HG03064 (cell line): ENCODE measurements around the gene TMEM175.
"Not testable (repeated sequence)": the region's sequence is repeated elsewhere in the genome, so short reads cannot be mapped to it uniquely, and the experiment has no call there.

Experiments
- ATAC-seq: cut with Tn5 transposase; IDR thresholded peaks from one replicate; pipeline ENCODE4 v1.9.1; 2021; ENCODE audit warnings: low read depth; ENCODE audit not compliant: unreplicated experiment

TMEM175 gene

DNA sequence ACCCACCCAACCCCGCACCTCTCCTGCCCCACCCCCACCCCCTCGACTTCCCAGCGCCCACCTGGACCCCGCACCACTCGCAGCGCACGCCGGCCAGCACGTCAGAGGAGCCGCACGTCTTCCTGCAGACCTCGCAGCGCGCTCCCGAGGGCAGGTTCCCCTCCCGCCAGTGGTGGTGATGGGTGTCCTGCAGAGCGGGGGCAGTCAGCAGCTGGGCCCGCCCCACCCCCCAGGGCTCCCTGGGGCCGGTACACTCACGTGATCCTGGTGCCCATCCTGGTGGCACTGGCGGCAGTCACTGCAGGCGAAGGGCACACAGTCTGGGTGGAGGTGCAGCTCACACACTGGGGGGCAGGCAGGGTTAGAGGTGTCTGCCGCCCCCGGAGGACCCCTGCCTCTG lies 36.0 kb downstream of the TMEM175 start:
- no peak for ATAC-seq

DNA sequence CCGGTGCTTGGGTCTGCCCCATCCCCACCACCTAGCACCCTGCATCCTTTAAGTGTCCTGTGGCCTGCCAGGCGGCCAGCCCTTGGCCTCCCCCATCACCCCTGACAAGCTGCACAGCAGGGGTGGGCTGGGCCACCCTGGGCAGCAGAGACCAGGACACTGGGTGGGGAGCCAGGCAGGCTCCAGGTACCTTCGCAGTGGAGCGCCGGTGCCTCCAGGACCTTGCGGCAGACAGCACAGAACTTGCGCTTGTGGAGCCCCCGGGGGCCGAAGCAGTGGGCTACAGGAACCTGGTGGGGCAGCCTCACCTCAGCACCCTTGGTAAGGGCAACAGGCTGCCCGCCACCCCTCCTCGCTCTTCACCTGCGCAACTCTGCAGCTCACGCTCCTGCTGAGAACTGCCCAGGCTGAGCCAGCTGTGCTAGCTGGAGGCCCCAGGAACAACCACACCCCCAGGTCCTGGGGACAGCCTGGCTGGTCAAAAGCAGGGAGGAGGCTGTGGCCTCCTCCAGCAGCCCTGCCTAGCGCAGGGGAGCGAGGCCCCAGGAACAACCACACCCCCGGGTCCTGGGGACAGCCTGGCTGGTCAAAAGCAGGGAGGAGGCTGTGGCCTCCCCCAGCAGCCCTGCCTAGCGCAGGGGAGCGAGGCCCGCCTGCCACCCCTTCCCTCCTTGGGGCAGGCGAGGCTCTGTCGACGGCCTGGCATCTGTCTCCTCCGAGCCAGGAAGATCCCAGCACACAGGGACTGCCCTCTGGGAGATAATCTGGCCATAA lies 36.5 kb downstream of the TMEM175 start:
- ATAC-seq: no peak

DNA sequence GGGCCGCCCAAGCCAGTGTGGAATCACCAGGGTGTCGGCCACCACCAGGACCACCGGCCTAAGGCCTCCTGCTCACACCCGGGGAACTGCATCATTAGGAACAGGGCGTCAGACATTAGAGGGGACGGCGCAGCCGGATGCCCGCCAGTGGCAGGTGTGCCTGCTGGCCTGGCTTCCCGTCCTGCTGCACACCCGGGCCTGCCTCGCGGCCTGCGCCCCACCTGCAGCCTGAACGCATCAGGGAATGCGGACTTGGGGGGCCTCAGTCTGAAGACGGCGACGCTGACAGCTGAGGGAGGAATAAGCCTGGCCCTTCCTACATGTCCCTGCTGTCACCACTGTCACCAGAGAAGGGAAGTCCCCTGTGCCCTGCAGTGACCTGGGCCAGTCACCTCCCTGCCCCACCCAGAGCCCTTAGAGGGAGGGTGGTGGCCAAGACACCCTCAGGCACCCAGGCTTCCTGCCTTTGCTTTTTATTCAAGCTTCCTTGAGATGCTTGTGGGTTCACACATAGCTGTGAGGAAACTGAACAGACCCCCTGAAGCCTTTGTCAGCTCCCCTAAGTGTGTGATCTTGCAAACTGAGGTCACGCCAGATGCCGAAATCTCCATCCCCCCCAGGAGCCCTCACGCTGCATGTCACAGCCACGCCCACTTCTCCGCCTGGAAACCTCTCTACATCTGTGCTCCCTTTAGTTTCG lies 37.9 kb downstream of the TMEM175 start:
- ATAC-seq: no peak

DNA sequence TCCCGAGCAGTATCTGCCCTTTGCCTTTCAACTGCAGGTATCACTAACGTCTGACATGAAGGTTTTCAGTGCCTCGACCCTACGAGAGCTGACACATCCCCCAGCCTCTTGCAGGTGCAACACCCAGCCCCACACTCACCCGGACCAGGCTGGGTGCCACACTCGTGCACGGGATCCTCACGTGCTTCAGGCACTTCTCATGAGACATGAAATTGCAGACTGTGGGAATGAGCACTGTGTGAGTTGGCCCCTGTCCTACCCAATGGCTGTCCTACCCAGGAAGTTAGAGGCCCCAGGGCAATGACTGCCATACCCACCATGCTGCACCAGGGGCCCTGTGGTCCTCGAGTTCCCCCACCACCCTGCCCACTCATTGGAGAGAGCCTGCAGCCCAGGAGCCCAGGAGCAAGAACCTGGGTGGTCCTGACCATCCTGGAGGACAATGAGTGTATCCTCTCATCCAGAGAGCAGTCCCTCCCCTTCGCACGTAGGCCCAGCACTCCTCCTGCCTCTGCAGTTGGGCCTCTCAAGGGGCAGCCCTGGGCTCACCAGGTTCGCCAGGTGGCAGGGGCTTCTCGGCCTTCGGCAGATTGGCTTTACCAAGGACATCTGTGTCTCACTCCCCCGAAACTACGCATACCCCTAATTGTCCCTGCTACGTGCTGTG lies 38.7 kb downstream of the TMEM175 start:
- no peak for ATAC-seq

DNA sequence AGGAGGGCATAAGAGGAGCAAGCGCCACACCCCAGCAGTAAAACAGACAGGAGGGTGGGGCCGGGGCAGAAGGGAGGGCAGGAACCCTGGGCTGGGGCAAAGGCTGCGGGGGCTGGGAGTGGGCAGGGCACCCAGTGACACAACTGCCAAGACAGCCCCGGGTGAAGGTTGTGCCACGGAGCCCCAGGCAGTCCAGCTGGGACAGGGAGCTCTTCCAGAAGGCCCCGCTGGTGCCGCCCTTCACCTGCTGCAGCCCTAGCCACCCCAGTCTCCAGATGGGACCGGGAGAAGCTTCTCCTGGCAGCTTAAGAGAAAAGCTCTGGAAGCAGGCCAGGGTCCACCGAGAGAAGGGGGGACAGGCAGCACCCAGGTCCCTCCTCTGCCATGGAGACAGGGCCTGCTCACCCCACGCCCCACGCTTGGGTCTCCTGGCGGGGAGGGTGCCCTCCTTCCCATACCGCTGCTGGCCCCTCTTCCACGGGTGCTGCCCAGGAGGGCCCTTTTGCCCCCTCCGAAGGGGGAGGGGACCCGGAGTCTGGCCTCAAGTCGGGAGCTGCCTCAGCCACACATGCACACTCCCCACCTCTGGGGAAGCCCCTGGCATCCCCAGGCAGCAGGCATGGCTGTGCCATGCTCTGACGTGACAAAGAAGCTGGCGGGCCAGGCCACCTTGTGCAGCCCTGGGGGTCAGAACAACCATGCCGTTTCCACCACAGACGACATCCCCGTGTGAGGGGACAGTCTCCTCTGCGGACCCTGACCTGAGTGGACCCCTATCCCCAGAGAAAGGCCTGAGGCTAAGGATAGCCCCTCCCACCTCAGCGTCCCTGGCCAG lies 39.6 kb downstream of the TMEM175 start:
- no peak for ATAC-seq

DNA sequence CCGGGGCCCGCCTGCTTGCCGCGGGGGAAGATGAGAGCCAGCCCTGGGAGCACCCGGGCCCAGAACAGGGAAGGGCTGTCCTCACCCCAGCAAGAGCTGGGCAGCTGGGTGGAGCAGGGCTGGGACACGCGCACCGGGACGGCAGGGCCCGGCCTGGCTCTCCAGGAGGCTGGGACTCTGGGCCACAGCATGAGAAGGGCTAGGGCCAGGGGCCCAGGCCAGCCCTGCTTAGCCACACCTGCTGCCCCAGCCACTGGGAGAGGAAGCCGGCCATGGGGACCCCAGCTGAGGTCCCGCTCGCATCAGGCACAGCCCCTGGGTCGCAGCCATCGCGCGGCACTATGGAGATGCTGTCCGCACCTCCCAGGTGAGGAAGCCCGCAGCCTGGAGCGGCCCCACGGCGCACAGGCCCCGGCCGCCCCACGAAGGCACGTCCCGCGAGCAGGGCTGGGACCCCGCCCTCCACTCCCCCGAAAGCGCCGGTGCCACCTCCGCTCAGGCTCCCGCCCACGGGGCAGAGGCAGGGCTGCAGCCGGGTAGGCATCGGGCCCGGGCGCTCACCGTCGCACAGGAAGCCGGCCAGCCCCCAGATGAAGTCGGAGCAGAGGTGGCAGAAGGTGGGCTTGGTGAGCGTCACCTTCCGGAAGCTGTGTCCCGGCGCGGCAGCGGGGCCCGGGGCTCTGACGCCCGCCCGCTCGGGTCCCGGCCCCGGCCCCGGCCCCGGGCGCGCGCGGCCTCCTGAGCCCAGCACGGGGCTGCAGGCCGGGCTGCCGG lies 40.6 kb downstream of the TMEM175 start:
- ATAC-seq: peak; percentile 45

DNA sequence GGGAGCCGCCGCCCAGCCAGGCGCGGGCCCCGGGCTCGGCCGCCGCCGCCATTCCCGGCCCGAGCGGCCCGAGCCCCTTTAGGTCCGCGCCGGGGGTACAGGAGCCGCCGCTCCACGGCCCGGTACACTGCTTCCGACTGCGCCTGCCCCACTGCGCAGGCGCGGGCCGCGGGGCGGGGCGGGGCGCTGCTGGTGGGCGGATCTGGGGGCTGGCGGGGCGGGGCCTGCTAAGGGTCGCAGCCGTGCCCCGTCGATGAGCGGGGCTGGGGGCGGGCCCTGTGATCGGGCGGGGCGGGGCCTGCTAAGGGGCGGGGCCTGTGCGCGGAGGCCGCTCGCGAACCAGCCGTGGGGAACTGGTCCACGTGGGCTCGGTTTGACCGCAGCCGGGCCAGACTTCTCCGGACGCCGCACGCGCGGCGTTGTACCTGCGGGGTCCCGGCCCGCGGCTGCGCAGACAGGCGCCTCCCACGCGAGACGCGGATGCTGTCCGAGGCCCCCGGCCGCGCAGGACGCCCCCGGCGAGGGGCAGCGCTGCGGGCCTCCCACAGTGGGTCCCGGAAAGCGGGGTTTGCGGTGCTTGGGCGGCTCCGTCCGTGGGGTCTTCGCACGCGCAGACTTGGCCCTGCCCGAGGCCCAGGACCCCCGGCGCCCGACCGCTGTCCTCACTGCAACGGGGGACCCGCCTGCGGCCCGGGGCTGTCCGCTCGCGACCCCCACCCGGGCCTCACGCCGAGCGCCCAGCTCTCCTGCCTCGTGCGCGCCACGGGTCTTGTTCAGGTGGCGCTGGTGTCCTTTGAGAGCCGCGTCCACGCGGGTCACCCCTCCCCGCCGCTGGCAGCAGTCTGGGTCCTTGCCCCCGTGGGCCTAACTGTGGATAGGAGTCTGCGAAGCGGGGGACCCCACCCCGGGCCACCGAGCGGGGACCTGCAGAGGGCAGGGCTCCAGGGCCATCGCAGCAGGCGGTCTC lies 41.5 kb downstream of the TMEM175 start, which contains the start of gene DGKQ:
Gene DGKQ, minus strand, starts transcription at position 139 of the 967 bp plus-strand sequence. Its CDS starts 87 bp downstream, at position 52.
- ATAC-seq: peak; percentile 67

DNA sequence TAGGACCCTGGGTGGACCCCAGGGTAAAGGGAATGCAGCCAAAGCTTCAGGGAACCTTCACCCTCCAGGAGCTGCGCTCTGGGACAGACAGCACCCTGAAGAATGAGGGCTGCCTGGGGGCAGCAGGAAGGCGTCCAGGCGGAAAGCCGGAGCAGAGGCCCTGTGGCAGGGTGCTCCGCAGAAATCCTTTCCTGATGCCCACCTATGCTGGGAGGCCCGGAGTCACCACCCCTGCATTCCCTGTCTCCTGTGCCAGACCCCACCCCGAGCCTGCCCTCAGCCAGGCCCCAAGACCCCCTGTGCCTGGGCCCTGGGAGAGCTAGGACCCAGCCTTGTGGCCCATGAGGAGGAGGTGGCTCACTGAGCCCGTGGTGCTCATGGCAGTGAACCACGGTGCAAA lies 42.4 kb downstream of the TMEM175 start:
- no peak for ATAC-seq

DNA sequence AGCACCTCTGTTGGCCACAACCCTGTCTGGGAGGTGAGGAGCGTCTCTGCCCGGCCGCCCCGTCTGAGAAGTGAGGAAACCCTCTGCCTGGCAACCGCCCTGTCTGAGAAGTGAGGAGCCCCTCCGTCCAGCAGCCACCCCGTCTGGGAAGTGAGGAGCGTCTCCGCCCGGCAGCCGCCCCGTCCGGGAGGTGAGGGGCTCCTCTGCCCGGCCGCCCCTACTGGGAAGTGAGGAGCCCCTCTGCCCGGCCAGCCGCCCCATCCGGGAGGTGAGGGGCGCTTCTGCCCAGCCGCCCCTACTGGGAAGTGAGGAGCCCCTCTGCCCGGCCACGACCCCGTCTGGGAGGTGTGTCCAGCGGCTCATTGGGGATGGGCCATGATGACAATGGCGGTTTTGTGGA lies 43.8 kb downstream of the TMEM175 start:
- ATAC-seq: not testable (repeated sequence)

DNA sequence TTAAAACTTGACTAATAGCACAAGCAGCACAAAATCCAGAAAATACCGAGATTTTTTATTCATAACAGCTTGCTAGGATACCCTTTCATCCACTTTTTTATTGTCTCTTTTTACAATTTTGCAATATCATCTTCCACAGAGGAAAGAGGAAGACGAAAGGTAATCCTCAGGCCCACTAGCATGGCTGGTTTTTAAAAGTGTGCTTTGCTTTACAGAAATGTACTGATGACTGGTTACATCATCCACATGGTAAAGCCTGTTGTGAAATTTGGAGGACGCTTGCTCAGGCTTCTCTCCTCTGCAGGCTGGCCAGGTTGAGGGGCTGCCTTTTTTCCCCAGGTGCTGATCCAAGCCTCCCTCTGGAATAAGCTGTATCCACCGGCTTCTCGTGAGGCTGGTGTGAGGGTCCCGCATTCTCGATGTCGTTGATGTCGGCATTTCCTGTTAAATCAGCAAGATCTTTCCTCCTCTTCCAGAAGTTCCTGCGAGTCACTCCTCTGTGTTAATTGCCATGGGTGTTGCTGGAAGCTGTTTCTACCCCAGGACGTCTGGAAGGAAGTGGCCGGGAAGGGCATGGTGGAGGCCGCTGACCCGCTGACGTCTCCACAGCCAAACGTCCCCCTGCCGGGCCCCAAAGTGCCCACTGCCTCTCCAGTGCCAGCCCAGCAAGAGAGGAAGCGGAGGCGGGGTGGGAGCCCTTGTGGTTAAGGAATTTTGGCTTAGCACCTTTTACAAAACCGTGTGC lies 46.9 kb downstream of the TMEM175 start:
- no peak for ATAC-seq

DNA sequence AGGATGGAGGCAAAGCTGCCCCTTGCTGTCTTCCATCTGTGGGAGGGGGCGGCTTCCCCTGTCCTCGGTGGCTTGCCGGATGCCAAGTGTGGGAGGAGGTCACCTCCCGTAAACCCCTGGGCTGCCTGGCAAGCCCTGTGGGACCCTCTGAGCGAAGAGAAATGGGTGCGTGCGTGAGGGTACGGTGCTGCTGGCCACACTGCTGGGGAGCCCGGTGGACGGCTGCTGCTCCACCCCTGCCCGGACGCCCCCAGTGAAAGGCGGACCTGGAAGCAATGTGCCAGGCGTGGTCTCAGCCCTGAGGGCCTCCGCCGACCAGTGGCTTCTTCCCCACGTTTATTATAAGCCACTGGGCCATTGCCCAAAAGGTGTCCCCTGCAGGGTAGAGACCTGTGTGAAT lies 50.0 kb downstream of the TMEM175 start:
- no peak for ATAC-seq

DNA sequence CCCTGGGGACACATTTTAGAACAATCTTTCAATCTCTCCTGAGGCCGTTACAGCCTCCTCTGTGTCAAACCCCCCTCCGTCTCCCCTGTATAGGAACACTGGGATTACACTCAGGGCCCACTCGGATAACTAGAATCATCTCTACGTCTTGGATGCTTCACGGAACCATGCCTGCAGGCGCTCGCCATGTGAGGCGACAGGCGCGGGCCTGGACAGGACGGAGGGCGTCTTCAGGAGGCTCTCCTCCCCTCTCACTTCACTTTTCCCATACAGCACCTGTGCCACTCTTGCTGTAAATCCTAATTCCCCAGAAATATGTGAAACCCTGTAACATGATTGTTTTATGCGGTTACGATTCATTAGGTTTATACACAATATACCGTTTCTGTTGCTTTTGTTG lies 50.6 kb downstream of the TMEM175 start:
- no peak for ATAC-seq

DNA sequence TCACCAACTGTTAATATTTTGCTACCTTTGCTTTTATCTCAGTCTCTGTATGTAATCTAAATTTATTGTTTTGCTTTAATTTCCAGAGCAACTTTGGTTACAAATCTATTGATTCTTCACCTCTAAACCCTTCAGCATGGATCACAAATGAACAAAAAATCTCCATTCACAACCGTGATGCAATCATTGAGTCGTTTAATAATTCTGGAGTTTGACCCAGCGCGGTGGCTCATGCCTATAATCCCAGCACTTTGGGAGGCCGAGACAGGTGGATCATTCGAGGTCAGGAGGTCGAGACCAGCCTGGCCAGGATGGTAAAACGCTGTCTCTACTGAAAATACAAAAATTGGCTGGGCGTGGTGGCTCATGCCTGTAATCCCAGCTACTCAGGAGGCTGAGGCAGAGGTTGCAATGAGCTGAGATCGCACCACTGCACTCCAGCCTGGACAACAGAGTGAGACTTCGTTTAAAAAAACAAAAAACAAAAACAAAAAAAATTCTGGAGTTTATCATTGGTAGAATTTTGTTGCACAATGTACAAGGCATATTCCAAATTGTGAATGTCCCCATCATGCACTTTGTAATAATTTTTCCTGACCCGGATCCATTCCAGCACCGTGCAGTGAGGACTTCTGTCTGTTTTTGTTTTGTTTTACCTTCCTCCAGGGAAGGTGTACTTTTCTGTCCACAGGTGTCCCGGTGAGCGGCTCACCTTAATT lies 52.2 kb downstream of the TMEM175 start:
- ATAC-seq: no peak

DNA sequence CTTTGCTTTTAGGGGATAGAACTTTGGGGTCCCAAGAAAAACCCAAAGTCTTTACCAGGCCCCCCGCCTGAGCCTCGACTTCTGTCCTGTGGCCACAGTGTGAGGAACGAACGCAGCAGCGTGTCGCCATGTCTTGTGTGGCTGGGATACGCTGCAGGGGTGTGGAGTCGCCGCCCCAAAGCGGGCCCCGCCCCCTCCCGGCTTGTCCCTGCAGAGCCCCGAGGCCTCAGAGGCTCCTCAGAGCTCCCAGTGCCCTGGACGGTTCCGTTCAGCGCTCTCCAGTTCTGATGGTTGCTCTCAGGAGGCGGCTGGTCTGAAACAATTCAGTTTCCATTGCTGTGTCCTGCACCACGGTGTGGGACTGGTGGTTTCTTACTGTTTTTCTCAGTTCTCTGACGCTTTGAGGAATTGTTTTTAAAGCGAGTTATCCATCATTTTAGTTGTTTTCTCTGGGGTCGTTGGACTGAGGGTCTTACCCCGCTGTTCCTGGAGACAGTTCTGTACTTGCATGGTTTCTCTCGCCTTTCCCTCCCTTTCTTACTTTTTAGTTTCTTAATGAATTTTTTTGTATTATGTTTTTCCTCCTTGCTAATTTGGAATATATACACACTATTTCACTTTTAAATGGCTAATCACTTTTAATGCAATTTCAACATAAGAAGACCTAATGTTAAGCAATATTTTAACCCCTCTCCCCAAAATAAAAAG lies 53.0 kb downstream of the TMEM175 start:
- no peak for ATAC-seq

DNA sequence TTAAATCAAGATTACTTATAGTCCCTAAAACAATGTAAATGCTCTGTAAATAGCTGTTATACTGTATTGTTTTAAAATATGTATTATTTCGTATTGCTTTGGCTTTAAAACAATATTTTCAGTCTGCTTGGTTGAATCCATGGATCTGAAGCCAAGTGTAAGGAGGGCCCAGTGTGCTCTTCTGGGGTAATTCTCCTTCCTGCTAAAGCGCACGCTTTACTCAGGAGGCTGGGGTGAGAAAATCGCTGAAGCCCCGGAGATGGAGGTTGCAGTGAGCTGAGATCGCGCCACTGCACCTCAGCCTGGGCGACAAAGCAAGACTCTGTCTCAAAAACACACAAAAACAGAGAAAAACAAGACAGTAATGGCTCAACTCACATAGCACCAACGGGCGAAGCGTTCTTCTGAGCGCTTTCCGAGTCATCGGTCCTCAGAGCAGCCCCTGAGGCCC lies 54.2 kb downstream of the TMEM175 start:
- ATAC-seq: no peak

DNA sequence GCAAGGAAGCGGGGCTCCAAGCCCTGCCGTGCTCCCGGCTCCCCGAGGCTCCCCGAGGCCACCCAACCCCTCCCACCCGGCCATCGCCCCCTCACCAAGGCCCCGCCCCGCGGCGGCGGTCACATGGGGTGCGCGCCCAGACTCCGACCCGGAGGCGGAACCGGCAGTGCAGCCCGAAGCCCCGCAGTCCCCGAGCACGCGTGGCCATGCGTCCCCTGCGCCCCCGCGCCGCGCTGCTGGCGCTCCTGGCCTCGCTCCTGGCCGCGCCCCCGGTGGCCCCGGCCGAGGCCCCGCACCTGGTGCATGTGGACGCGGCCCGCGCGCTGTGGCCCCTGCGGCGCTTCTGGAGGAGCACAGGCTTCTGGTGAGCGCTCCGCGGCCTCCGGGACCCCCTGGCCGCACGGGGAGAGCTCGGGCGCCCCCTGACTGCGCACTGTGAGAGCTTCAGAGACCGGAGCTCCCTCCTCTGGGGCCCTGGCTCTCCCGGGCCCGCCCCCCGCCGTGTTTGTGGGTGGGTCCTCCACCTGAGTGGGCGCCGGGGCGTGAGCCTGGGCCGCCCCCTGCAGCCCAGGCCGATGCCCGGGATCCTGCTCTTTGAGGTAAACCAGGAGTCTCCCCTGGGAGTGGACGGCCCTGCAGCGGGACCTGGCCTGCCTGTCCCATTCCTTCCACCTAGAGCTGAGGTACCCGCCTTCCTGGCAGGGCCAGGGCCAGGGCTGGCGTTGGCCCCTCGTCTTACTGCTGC lies 54.8 kb downstream of the TMEM175 start, which contains the start of gene IDUA:
Gene IDUA, plus strand, starts transcription at position 166 of the 745 bp plus-strand sequence. Its CDS starts 41 bp downstream, at position 207.
- peak; percentile 68 for ATAC-seq
